GM06990 (cell line): ENCODE measurements around the gene ARTN.

Source experiments
- DNase-seq: peaks from one replicate; pipeline ENCODE4 v3.0.0-alpha.2; 2011; ENCODE audit not compliant: insufficient read length; ENCODE audit errors: extremely low read depth
- H3K27me3 ChIP-seq: replicated peaks from 2 replicates; pipeline ENCODE4 v1.6.0; 2011; ENCODE audit warnings: low read length; ENCODE audit not compliant: control insufficient read depth, insufficient read depth
- H3K36me3 ChIP-seq: 2 replicates; pipeline ENCODE4 v1.5.1; 2011; ENCODE audit warnings: low read length; ENCODE audit not compliant: control insufficient read depth, insufficient read depth
- H3K4me3 ChIP-seq: replicated peaks from 2 replicates; pipeline ENCODE4 v1.5.1; 2011; ENCODE audit warnings: low read depth, mild to moderate bottlenecking, control low read depth, low read length
- CTCF ChIP-seq: IDR thresholded peaks from 2 replicates; pipeline ENCODE4 v1.5.1; 2011; ENCODE audit warnings: low read length, control low read depth, mild to moderate bottlenecking, inconsistent platforms; ENCODE audit not compliant: insufficient read depth, poor library complexity, severe bottlenecking

The ARTN gene

GRCh38 chr1:43952731-43953346 is 19.2 kb downstream of the ARTN start:
- peaks cover 5% of the 10 kb centered on the region for H3K36me3 ChIP-seq
- no peak for DNase-seq
- H3K4me3 ChIP-seq: no peak overlapping the region
- no peak for TF ChIP-seq CTCF
- H3K27me3 ChIP-seq: no peaks in the 10 kb centered on the region

- Histone ChIP-seq H3K4me3 (no peak overlapping the region), H3K36me3 (peaks cover 6% of the 10 kb centered on the region), H3K27me3 (no peaks in the 10 kb centered on the region)
- no peak for TF ChIP-seq CTCF
- DNase-seq: no peak
Measured at GRCh38 chr1:43953361-43953760, 19.8 kb downstream of the ARTN start.

DNA sequence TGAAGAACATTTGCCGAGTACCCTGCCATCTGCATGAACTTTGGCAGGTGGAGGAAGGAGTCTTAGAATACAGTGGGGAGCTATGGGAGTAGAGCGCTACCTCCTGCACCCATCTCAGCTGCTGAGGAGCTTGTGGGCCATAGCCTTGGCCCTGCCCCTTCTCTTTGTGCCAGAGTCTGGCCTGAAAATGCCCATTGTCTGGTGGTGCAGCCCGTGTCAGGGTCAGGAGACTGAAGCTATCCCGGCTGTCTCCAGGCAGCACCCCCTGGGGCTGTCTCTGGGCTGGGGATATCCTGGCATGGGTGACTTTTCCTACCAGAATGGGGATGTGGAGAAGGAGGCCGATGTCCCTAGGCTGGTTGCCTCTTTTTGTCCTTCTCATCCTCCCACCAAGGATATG is 20.4 kb downstream of the ARTN start:
- Histone ChIP-seq H3K27me3 (no peaks in the 10 kb centered on the region), H3K4me3 (no peak overlapping the region), H3K36me3 (peaks cover 6% of the 10 kb centered on the region)
- TF ChIP-seq CTCF: no peak
- DNase-seq: no peak

DNA sequence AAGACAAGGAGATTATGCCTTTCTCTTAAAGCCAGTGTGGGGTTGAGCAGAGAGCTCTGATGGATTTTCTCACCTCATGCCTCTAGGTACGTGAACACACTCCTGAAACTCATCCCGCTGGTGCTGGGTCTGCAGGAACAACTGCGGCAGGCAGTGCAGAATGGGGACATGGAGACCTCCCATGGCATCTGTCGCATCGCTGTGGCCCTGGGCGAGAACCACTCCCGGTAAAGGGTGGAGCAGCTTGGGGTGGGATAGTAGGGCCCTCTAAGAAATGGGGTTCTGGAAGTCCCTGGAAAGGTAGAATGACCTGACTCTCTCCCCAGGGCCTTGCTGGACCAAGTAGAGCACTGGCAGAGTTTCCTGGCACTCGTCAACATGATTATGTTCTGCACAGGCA is 22.6 kb downstream of the ARTN start:
- Histone ChIP-seq H3K36me3 (peaks cover 8% of the 10 kb centered on the region), H3K4me3 (no peak overlapping the region), H3K27me3 (no peaks in the 10 kb centered on the region)
- TF ChIP-seq CTCF: no peak
- no peak for DNase-seq

GRCh38 chr1:43957407-43958040 is 23.9 kb downstream of the ARTN start:
- DNase-seq: no peak
- Histone ChIP-seq H3K4me3 (no peak overlapping the region), H3K36me3 (peaks cover 11% of the 10 kb centered on the region), H3K27me3 (no peaks in the 10 kb centered on the region)
- TF ChIP-seq CTCF: no peak
